Endodermal cell (in vitro differentiated cells): Measurements from ENCODE around the gene TCIRG1. TPM values are rescaled to one million over a fixed set of nuclear protein-coding genes. Genes with fewer than 3 reads are reported as not detected.

ENCODE experiments used
- DNase-seq: peaks from one replicate; pipeline ENCODE4 v3.0.0-alpha.2; 2017
- H3K27ac ChIP-seq: 2 replicates; pipeline ENCODE4 v1.5.1; 2013; ENCODE audit warnings: mild to moderate bottlenecking, low read depth, low read length, moderate library complexity
- H3K27me3 ChIP-seq: 2 replicates; pipeline ENCODE4 v1.6.1; 2013; ENCODE audit warnings: mild to moderate bottlenecking, low read length, moderate library complexity; ENCODE audit not compliant: insufficient read depth, control insufficient read depth, poor library complexity, severe bottlenecking
- H3K36me3 ChIP-seq: 2 replicates; pipeline ENCODE4 v1.7.0; 2013; ENCODE audit warnings: mild to moderate bottlenecking, low read length, moderate library complexity; ENCODE audit not compliant: control insufficient read depth, insufficient read depth
- H3K4me1 ChIP-seq: one replicate; pipeline ENCODE4 v1.7.0; 2013; ENCODE audit warnings: low read length; ENCODE audit not compliant: control insufficient read depth, insufficient read depth
- H3K4me3 ChIP-seq: 2 replicates; pipeline ENCODE4 v1.5.1; 2013; ENCODE audit warnings: mild to moderate bottlenecking, low read length, moderate library complexity
- H3K9ac ChIP-seq: 2 replicates; pipeline ENCODE4 v1.6.1; 2013; ENCODE audit warnings: mild to moderate bottlenecking, low read length, moderate library complexity; ENCODE audit not compliant: poor library complexity, severe bottlenecking; ENCODE audit errors: extremely low read depth
- H3K9me3 ChIP-seq: 2 replicates; pipeline ENCODE4 v1.6.1; 2013; ENCODE audit warnings: mild to moderate bottlenecking, low read length, moderate library complexity; ENCODE audit not compliant: control insufficient read depth
- H3K27ac Mint-ChIP-seq: 2 replicates; pipeline ENCODE4 v1.8.0; 2020; ENCODE audit warnings: mixed read lengths
- H3K27me3 Mint-ChIP-seq: 2 replicates; pipeline ENCODE4 v1.8.0; 2021; ENCODE audit warnings: mild to moderate bottlenecking, mixed read lengths; ENCODE audit not compliant: insufficient read depth
- H3K36me3 Mint-ChIP-seq: 2 replicates; pipeline ENCODE4 v1.8.0; 2020; ENCODE audit warnings: low read depth, mixed read lengths
- H3K4me1 Mint-ChIP-seq: 2 replicates; pipeline ENCODE4 v1.8.0; 2020; ENCODE audit warnings: mixed read lengths
- H3K4me3 Mint-ChIP-seq: 2 replicates; pipeline ENCODE4 v1.8.0; 2020; ENCODE audit warnings: mild to moderate bottlenecking, moderate library complexity, mixed read lengths
- H3K9me3 Mint-ChIP-seq: 2 replicates; pipeline ENCODE4 v1.8.0; 2020; ENCODE audit warnings: mild to moderate bottlenecking, mixed read lengths
- CTCF ChIP-seq: fragments of 200-600 bp; sonication (generic); conservative IDR thresholded peaks from 2 replicates; pipeline ENCODE4 v1.5.0; 2021; ENCODE audit warnings: antibody characterized with exemption, mild to moderate bottlenecking
- WGBS, 2 experiments: methylation state at CpG; one replicate each; pipeline versions ENCODE4 v1.1.5 to v1.1.7; 2013; ENCODE audit warnings: missing lambda C conversion rate in 2 of 2, mixed read lengths in 1 of 2; ENCODE audit not compliant: insufficient coverage in 1 of 2, insufficient read length in 1 of 2; 5-methylcytosine and 5-hydroxymethylcytosine counted together
- total RNA-seq, 2 donors: library from RNA; stranded (reverse); fragmentation: NEBNext Ultra II Directional in 1 of 2; extraction: Animal tissue kit (Norgen Biotek cat#: 25700) in 1 of 2; gene quantifications; 2 replicates in 1 of 2; 3 replicates in 1 of 2; pipeline ENCODE4 v1.2.1, GENCODE V29; 2021

The TCIRG1 gene
- total RNA-seq, 2 donors from 2014 or later: 61.6 to 70.4 TPM

- H3K4me1 ChIP-seq: peaks cover 9% of the 10 kb centered on the region
- no peak overlapping the region for H3K27ac ChIP-seq
- no peaks in the 10 kb centered on the region for H3K9me3 ChIP-seq
- no peak for DNase-seq
- Mint-ChIP-seq H3K4me1 (peaks cover 3% of the 10 kb centered on the region), H3K4me3 (no peak overlapping the region), H3K36me3 (peaks cover 2% of the 10 kb centered on the region), H3K27me3 (no peaks in the 10 kb centered on the region), H3K27ac (no peak overlapping the region), H3K9me3 (no peaks in the 10 kb centered on the region)
- no peak overlapping the region for H3K4me3 ChIP-seq
- H3K36me3 ChIP-seq: no peaks in the 10 kb centered on the region
- no peak overlapping the region for H3K9ac ChIP-seq
- WGBS, 2 experiments: 96 to 100% methylated on average over 15 to 27 of the region's 27 CpGs
- TF ChIP-seq CTCF: no peak
- H3K27me3 ChIP-seq: no peaks in the 10 kb centered on the region
Observed at GRCh38 chr11:68042219-68043028, 3.6 kb downstream of the TCIRG1 start.

GRCh38 chr11:68043029-68043348 lies 4.2 kb downstream of the TCIRG1 start:
- DNase-seq: no peak
- Histone ChIP-seq H3K4me3 (no peak overlapping the region), H3K9ac (no peak overlapping the region), H3K27me3 (no peaks in the 10 kb centered on the region), H3K36me3 (no peaks in the 10 kb centered on the region), H3K27ac (no peak overlapping the region), H3K9me3 (no peaks in the 10 kb centered on the region), H3K4me1 (peaks cover 9% of the 10 kb centered on the region)
- Mint-ChIP-seq H3K27ac (no peak overlapping the region), H3K36me3 (peaks cover 2% of the 10 kb centered on the region), H3K27me3 (no peaks in the 10 kb centered on the region), H3K4me3 (no peak overlapping the region), H3K4me1 (peaks cover 3% of the 10 kb centered on the region), H3K9me3 (no peaks in the 10 kb centered on the region)
- 91 to 96% methylated on average over 4 to 8 of the region's 8 CpGs for WGBS, 2 experiments
- TF ChIP-seq CTCF: no peak

GRCh38 chr11:68043349-68044144 lies 4.7 kb downstream of the TCIRG1 start:
- TF ChIP-seq CTCF: no peak
- Mint-ChIP-seq H3K27ac (no peak overlapping the region), H3K4me3 (no peak overlapping the region), H3K4me1 (peaks cover 3% of the 10 kb centered on the region), H3K36me3 (peaks cover 2% of the 10 kb centered on the region), H3K9me3 (no peaks in the 10 kb centered on the region), H3K27me3 (no peaks in the 10 kb centered on the region)
- 89 to 90% methylated on average over 19 to 36 of the region's 36 CpGs for WGBS, 2 experiments
- H3K9me3 ChIP-seq: no peaks in the 10 kb centered on the region
- peaks cover 4% of the 10 kb centered on the region for H3K4me1 ChIP-seq
- H3K27ac ChIP-seq: no peak overlapping the region
- H3K4me3 ChIP-seq: no peak overlapping the region
- no peaks in the 10 kb centered on the region for H3K27me3 ChIP-seq
- no peaks in the 10 kb centered on the region for H3K36me3 ChIP-seq
- no peak overlapping the region for H3K9ac ChIP-seq
- DNase-seq: no peak
